K562 (cell line): ENCODE measurements around the gene ANO7. TPM values are rescaled to one million over a fixed set of nuclear protein-coding genes. Genes with fewer than 3 reads are reported as not detected.

Experiments used
- ATAC-seq: fragments of 200-7000 bp; cut with Tn5 transposase; 3 replicates; pipeline ENCODE4 v1.9.1; 2020; ENCODE audit warnings: moderate library complexity
- BruUV-seq: library from RNA; stranded (reverse); fragments of 400-500 nt; replicated peaks from 2 replicates; lab custom pipeline; 2021; lab: Mats Ljungman, UMichigan
- CTCF ChIA-PET: fragments of 300-600 bp; formaldehyde crosslinking; extraction: SDS; loops from one replicate; lab custom pipeline; 2021; ENCODE audit warnings: low intra/inter-chr PET ratio; lab: Yijun Ruan, JAX
- POLR2A ChIA-PET: fragments of 300-600, 350-650 bp; sonication (Branson Sonifier 250); formaldehyde crosslinking; extraction: SDS; loops from one replicate; lab custom pipeline; 2021; ENCODE audit warnings: antibody characterized with exemption, inconsistent platforms; lab: Yijun Ruan, JAX
- DNase-seq, 4 experiments: peaks; one replicate each; pipeline versions ENCODE4 v3.0.0 to v3.0.0-alpha.2; 2011 to 2018; ENCODE audit warnings: low spot score in 3 of 4, mixed read lengths in 3 of 4; ENCODE audit errors: extremely low read depth in 1 of 4
- FAIRE-seq: peaks from 2 replicates; lab custom pipeline; 2011; peaks lifted over from hg19 to GRCh38; lab: Jason Lieb, UNC
- H2AFZ ChIP-seq: 2 replicates; pipeline ENCODE4 v1.6.0; 2011; ENCODE audit warnings: low read depth, low read length, control low read depth, inconsistent platforms
- H3K27ac ChIP-seq: fragments of 200-600 bp; 3 replicates; pipeline ENCODE4 v1.8.0; 2011; ENCODE audit warnings: low read depth, mild to moderate bottlenecking, control low read depth, inconsistent platforms, low read length, moderate library complexity, mixed read lengths; ENCODE audit errors: extremely low read depth
- H3K27me3 ChIP-seq, 2 experiments: fragments of 300-600 bp in 1 of 2; 2 replicates in 1 of 2; 3 replicates in 1 of 2; pipeline versions ENCODE4 v1.6.0 to v1.8.0; 2011; ENCODE audit warnings: inconsistent platforms in 2 of 2, low read length in 2 of 2, mild to moderate bottlenecking in 1 of 2, mixed read lengths in 1 of 2, moderate library complexity in 1 of 2; ENCODE audit not compliant: control insufficient read depth in 2 of 2, insufficient read depth in 2 of 2
- H3K36me3 ChIP-seq: fragments of 300-600 bp; 3 replicates; pipeline ENCODE4 v1.8.0; 2011; ENCODE audit warnings: mild to moderate bottlenecking, low read length, inconsistent platforms; ENCODE audit not compliant: control insufficient read depth, insufficient read depth
- H3K4me1 ChIP-seq, 2 experiments: fragments of 200-600 bp in 1 of 2; replicated peaks in 1 of 2; 2 replicates in 1 of 2; 3 replicates in 1 of 2; pipeline versions ENCODE4 v1.5.1 to v1.8.0; 2011; ENCODE audit warnings: inconsistent platforms in 2 of 2, low read length in 2 of 2, mild to moderate bottlenecking in 1 of 2, mixed read lengths in 1 of 2, moderate library complexity in 1 of 2; ENCODE audit not compliant: control insufficient read depth in 2 of 2, insufficient read depth in 2 of 2
- H3K4me2 ChIP-seq: 2 replicates; pipeline ENCODE4 v1.6.1; 2011; ENCODE audit warnings: low read length, control low read depth, inconsistent platforms, mixed read lengths; ENCODE audit not compliant: insufficient read depth
- H3K4me3 ChIP-seq: fragments of 200-600 bp; sonication (generic), shearing (Covaris generic); 2 replicates; pipeline ENCODE4 v1.5.1; 2016; ENCODE audit warnings: control low read depth, inconsistent platforms
- H3K79me2 ChIP-seq: fragments of 200-600 bp; 3 replicates; pipeline ENCODE4 v1.8.0; 2011; ENCODE audit warnings: low read length, inconsistent platforms; ENCODE audit not compliant: control insufficient read depth, insufficient read depth
- H3K9ac ChIP-seq, 2 experiments: 2 replicates each; pipeline versions ENCODE4 v1.6.0 to v1.6.1; 2011; ENCODE audit warnings: low read depth in 2 of 2, low read length in 2 of 2, control low read depth in 1 of 2, inconsistent platforms in 1 of 2, mild to moderate bottlenecking in 1 of 2, mixed read lengths in 1 of 2; ENCODE audit not compliant: insufficient read depth in 1 of 2
- H3K9me1 ChIP-seq: one replicate; pipeline ENCODE4 v1.6.0; 2011; ENCODE audit warnings: inconsistent platforms, mild to moderate bottlenecking, low read length, moderate library complexity; ENCODE audit not compliant: control insufficient read depth, insufficient read depth
- H3K9me3 ChIP-seq: replicated peaks from 2 replicates; pipeline ENCODE4 v1.5.1; 2011; ENCODE audit warnings: low read depth, low read length, inconsistent platforms; ENCODE audit not compliant: control insufficient read depth, insufficient read depth
- H4K20me1 ChIP-seq: replicated peaks from 2 replicates; pipeline ENCODE4 v1.6.1; 2011; ENCODE audit warnings: low read length, inconsistent platforms, mixed read lengths; ENCODE audit not compliant: control insufficient read depth, insufficient read depth
- ARID1B ChIP-seq: fragments of 450-650 bp; IDR thresholded peaks from 2 replicates; pipeline ENCODE4 v1.6.1; 2016; ENCODE audit warnings: antibody characterized with exemption, mild to moderate bottlenecking, inconsistent platforms
- CBFA2T2 ChIP-seq: fragments of 450-650 bp; conservative IDR thresholded peaks from 2 replicates; pipeline ENCODE4 v1.6.1; 2017; ENCODE audit warnings: mild to moderate bottlenecking
- HDAC1 ChIP-seq, 2 experiments: fragments of 450-650 bp; IDR thresholded peaks; 2 replicates each; pipeline ENCODE4 v1.6.1; 2016 to 2017; ENCODE audit warnings: inconsistent platforms in 1 of 2, mild to moderate bottlenecking in 1 of 2, moderate library complexity in 1 of 2
- HDAC6 ChIP-seq: IDR thresholded peaks from 2 replicates; pipeline ENCODE4 v1.6.1; 2012; ENCODE audit warnings: low read depth, mild to moderate bottlenecking, control low read depth, inconsistent platforms, low read length, moderate library complexity
- IFI16 ChIP-seq: fragments of 250-450 bp; sonication (Bioruptor Pico); IDR thresholded peaks from 2 replicates; pipeline ENCODE4 v2.1.2; 2022; ENCODE audit warnings: mild to moderate bottlenecking, inconsistent platforms
- MXI1 ChIP-seq: IDR thresholded peaks from 2 replicates; pipeline ENCODE4 v1.6.1; 2011; ENCODE audit warnings: low read depth, mild to moderate bottlenecking, improper control_type of control experiment, low read length
- NFIX ChIP-seq: fragments of 250-450 bp; sonication (Bioruptor Pico); IDR thresholded peaks from 2 replicates; pipeline ENCODE4 v1.4.0; 2020; ENCODE audit warnings: low read depth, mild to moderate bottlenecking, moderate library complexity
- SMAD4 ChIP-seq: fragments of 250-450 bp; sonication (Bioruptor Pico); conservative IDR thresholded peaks from 2 replicates; pipeline ENCODE4 v1.8.0; 2021; ENCODE audit warnings: inconsistent platforms, mild to moderate bottlenecking, moderate library complexity
- ZNF3 ChIP-seq: fragments of 250-450 bp; sonication (Bioruptor Pico); IDR thresholded peaks from 2 replicates; pipeline ENCODE4 v1.5.0; 2021; ENCODE audit warnings: mild to moderate bottlenecking, moderate library complexity
- ZSCAN29 ChIP-seq: fragments of 450-650 bp; IDR thresholded peaks from 2 replicates; pipeline ENCODE4 v1.6.1; 2017
- WGBS: fragments of 100-300 bp; shearing (Covaris generic); methylation state at CpG from one replicate; pipeline ENCODE4 v1.1.6; 2016; ENCODE audit warnings: low coverage, mixed read lengths; ENCODE audit not compliant: insufficient coverage; ENCODE audit errors: missing lambda C conversion rate; 5-methylcytosine and 5-hydroxymethylcytosine counted together
- in situ Hi-C: fragments of 300-500 bp; cut with MboI; formaldehyde crosslinking; loops from 4 replicates; pipeline ENCODE4 v1.15.0; 2018; ENCODE audit warnings: inconsistent platforms, mixed read lengths
- intact Hi-C: fragments of 100-400 bp; cut with micrococcal nuclease; formaldehyde crosslinking; loops from 2 replicates; pipeline ENCODE4 v1.14.2; 2022
- polyA plus RNA-seq, 8 experiments: library from polyadenylated mRNA; depleted of rRNA in 4 of 8; stranded (reverse) in 5 of 8; unstranded in 3 of 8; fragments of >200 nt; fragmentation: Nextera tagmentation in 2 of 8; fragmentation: Illumina TruSeq in 1 of 8; extraction: Ambion mirVana in 2 of 8; extraction: Trizol in 1 of 8; gene quantifications; 2 replicates each; pipeline versions ENCODE4 v1.2.1 to v1.2.3, GENCODE V29; 2011 to 2014; ENCODE audit warnings: inconsistent platforms in 1 of 8, missing spikeins in 1 of 8
- total RNA-seq, 7 experiments: library from RNA; depleted of rRNA in 6 of 7; stranded (reverse); fragments of >200 nt in 6 of 7; fragmentation: Illumina TruSeq in 2 of 7; extraction: Trizol in 2 of 7; gene quantifications; 2 replicates each; pipeline versions ENCODE4 v1.2.1 to v1.2.3, GENCODE V29; 2011 to 2021; ENCODE audit warnings: low replicate concordance in 1 of 7

The ANO7 gene
- total and polyA plus RNA-seq, 9 of the 15 experiments (the other 6 are each of a cell fraction or from before 2014, with no cell fraction given) = 0.28 to 5.1 (median 1.1) TPM

- intact Hi-C loops = no loop called here
- no peak overlapping the region for H2AFZ ChIP-seq
- ChIA-PET POLR2A (interaction anchor here (0.6 kb wide), 2 partner anchors 9 to 110 kb away, joined by 3 read pairs; no protein-coding TSS in a partner anchor), CTCF (no interaction called here)
- no peaks in the 10 kb centered on the region for H3K4me1 ChIP-seq
- in situ Hi-C loops = no loop called here
- FAIRE-seq (no peak), ATAC-seq (no peak), DNase-seq (no peak)
- H3K4me2 ChIP-seq = no peak overlapping the region
- 81% methylated on average over 4 of the region's 5 CpGs for WGBS
- peaks cover 50% of the 10 kb centered on the region; the same call in 2 of the 3 replicates for H3K36me3 ChIP-seq
- peaks cover 5% of the 10 kb centered on the region; the same call in 1 of the 2 replicates for H4K20me1 ChIP-seq
- TF ChIP-seq NFIX (CRISPR knock-in tag) (no peak), SMAD4 (CRISPR knock-in tag) (no peak), ARID1B (no peak), HDAC1 (IDR thresholded peaks at IDR 0.05) (no peak), MXI1 (no peak), HDAC6 (no peak)
- no peaks in the 10 kb centered on the region for H3K9me1 ChIP-seq
- no peak overlapping the region for H3K9ac ChIP-seq
- no peaks in the 10 kb centered on the region for H3K27me3 ChIP-seq
- H3K79me2 ChIP-seq = no peaks in the 10 kb centered on the region
- BruUV-seq = no TSS peak
- no peak overlapping the region for H3K27ac ChIP-seq
- H3K4me3 ChIP-seq = no peak overlapping the region
- H3K9me3 ChIP-seq = no peaks in the 10 kb centered on the region
Observed at GRCh38 chr2:241159116-241159515, 29.4 kb upstream of the ANO7 start.

GRCh38 chr2:241160318-241160717 lies 28.2 kb upstream of the ANO7 start:
- no peak overlapping the region for H3K9ac ChIP-seq
- ATAC-seq = no peak
- no peak for TF ChIP-seq ZSCAN29
- no peak for TF ChIP-seq ZNF3 (CRISPR knock-in tag)
- TF ChIP-seq CBFA2T2 = no peak
- no peak for TF ChIP-seq IFI16 (CRISPR knock-in tag)
- peaks cover 47% of the 10 kb centered on the region; the same call in 2 of the 3 replicates for H3K36me3 ChIP-seq
- no peaks in the 10 kb centered on the region for H3K4me1 ChIP-seq
- H3K9me3 ChIP-seq = no peaks in the 10 kb centered on the region
- no peak for FAIRE-seq
- BruUV-seq = no TSS peak
- no peak overlapping the region for H2AFZ ChIP-seq
- no peaks in the 10 kb centered on the region for H3K79me2 ChIP-seq
- no peak for DNase-seq
- H3K4me3 ChIP-seq = no peak overlapping the region
- H3K27me3 ChIP-seq = no peaks in the 10 kb centered on the region
- no peaks in the 10 kb centered on the region for H3K9me1 ChIP-seq
- in situ Hi-C loops = no loop called here
- ChIA-PET POLR2A (no interaction called here), CTCF (no interaction called here)
- no peak overlapping the region for H3K27ac ChIP-seq
- no peak overlapping the region for H3K4me2 ChIP-seq
- intact Hi-C loops = no loop called here
- WGBS = 95% methylated on average over 7 of the region's 7 CpGs
- H4K20me1 ChIP-seq = peaks cover 5% of the 10 kb centered on the region; the same call in 1 of the 2 replicates
